Fibroblast of mammary gland (primary cell): ENCODE measurements around the gene NDUFS4.

Experiments used
- DNase-seq: peaks from one replicate; pipeline ENCODE4 v3.0.0-alpha.2; 2010; ENCODE audit warnings: low read depth
- H3K4me3 ChIP-seq: 2 replicates; pipeline ENCODE4 v1.5.1; 2011; ENCODE audit warnings: low read depth, mild to moderate bottlenecking, low read length, moderate library complexity; ENCODE audit not compliant: control insufficient read depth
- TF ChIP-seq, protein P1 (sequence below): conservative IDR thresholded peaks from 2 replicates; pipeline ENCODE4 v1.5.1; 2011; ENCODE audit warnings: low read depth, low read length, inconsistent platforms; ENCODE audit not compliant: control insufficient read depth, insufficient read depth

The NDUFS4 gene

DNA sequence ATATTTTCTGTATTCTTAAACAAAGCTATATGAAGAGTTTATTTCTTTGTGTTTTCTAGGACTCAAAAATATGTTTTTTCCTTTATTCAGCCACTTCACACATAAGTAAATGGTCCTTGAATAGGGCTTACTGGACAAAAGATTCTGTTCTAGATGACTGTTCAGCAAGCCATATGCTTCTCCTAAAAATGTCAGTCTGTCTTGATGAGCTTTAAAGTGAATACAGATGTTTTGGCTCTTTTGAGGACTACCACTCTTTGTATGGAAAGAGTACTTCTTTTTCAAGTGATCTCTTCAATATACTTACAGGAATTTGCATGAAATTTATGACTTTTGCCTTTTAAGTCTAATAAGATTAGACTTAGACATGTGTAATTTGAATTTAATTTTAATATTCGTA is 8.4 kb downstream of the NDUFS4 start:
- H3K4me3 ChIP-seq: no peak overlapping the region
- TF ChIP-seq, protein P1, sequence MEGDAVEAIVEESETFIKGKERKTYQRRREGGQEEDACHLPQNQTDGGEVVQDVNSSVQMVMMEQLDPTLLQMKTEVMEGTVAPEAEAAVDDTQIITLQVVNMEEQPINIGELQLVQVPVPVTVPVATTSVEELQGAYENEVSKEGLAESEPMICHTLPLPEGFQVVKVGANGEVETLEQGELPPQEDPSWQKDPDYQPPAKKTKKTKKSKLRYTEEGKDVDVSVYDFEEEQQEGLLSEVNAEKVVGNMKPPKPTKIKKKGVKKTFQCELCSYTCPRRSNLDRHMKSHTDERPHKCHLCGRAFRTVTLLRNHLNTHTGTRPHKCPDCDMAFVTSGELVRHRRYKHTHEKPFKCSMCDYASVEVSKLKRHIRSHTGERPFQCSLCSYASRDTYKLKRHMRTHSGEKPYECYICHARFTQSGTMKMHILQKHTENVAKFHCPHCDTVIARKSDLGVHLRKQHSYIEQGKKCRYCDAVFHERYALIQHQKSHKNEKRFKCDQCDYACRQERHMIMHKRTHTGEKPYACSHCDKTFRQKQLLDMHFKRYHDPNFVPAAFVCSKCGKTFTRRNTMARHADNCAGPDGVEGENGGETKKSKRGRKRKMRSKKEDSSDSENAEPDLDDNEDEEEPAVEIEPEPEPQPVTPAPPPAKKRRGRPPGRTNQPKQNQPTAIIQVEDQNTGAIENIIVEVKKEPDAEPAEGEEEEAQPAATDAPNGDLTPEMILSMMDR: no peak
- DNase-seq: peak; percentile 70

DNA sequence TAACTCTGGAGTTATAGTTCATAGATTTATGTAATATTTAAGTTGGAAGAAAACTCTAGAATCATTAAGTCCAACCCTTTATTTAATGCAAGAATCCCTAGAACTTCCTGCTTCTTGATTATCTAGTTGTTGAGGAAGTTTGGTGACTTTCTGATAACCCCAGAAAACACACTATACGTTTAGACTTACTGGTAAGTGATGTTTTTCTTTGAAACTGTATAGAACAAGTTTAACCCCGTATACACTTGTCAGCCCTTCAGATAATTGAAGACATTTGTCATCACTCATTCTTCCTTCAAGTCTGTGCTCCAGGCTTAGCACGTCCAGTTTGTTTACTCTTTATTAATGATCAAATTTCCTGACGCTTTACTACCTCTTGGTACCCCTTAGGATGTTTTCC is 9.0 kb downstream of the NDUFS4 start:
- no peak overlapping the region for H3K4me3 ChIP-seq
- no peak for DNase-seq
- TF ChIP-seq, protein P1: no peak

DNA sequence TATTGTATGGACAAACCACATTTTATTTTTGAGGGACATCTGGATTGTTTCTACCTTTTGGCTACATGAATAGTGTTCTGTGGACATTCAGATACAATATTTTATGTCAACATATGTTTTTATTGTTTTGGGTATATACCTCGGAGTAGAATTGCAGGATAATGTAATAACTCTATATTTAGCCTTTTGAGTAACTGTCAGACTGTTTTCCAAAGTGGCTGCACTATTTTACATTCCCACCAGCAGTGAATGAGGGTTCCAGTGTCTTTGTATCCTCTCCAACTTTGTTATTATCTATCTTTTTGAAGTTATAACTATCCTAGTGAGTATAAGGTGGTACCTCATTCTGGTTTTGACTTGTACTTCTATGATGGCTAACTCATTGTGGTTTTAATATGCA is 11.0 kb downstream of the NDUFS4 start:
- TF ChIP-seq, protein P1: no peak
- H3K4me3 ChIP-seq: no peak overlapping the region
- DNase-seq: no peak

DNA sequence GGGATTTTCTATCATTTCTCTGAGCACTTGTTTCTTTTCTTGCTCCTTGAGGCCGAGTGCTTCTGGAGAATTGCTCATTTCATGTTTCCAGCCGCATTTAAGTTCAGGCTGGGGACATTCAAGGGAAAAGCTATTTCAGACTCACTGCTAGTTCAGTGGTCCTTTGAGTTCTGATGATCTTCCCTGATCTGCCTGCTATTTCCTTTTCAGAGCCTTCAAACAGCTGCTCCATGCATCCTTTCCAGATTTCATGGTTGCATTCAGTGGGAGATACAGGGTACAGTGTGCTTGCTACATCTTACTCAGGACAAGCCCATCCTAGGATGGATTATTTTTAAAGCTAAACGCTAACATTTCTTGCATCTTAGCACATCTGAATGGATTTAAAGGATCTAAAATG is 14.7 kb downstream of the NDUFS4 start:
- no peak for DNase-seq
- H3K4me3 ChIP-seq: no peak overlapping the region
- TF ChIP-seq, protein P1: no peak

DNA sequence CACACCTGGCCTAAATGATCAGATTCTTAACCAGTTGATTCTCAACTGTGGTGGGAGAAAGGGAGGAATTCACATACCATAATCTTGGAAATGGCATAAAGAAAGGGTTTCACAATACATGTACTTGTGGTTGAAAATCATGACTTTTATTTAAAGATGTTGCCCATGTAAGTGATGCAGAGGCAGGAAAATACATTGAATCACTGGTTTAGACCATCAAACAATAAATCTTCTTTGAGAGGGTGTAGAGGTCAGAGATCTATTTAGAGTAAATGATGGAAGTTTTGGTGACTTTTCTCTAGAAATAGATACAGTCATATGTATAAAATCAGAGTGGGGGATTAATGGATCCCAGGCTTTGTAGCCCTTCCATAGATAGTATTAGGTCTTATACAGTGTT is 15.4 kb downstream of the NDUFS4 start:
- no peak overlapping the region for H3K4me3 ChIP-seq
- TF ChIP-seq, protein P1: no peak
- peak; percentile 45 for DNase-seq

DNA sequence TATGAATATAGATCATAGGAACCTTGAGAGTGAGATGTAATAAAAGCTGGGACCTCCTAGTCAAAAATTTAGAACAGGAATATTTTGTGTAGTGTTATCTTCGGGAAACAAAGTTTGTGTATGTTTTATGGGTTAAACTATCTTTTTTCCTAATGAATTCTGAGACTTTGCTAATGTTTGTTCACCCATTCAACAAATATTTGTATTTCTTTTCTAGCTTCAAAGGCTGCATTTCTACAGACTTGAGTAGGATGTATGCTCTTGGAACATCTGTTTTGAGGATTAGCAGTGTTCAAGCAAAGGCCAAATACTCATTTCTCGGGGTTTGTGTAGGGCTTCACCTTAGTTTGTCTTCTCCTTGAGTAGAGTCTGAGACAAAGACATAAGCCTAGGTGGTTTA is 16.2 kb downstream of the NDUFS4 start:
- TF ChIP-seq, protein P1: no peak
- no peak overlapping the region for H3K4me3 ChIP-seq
- no peak for DNase-seq

DNA sequence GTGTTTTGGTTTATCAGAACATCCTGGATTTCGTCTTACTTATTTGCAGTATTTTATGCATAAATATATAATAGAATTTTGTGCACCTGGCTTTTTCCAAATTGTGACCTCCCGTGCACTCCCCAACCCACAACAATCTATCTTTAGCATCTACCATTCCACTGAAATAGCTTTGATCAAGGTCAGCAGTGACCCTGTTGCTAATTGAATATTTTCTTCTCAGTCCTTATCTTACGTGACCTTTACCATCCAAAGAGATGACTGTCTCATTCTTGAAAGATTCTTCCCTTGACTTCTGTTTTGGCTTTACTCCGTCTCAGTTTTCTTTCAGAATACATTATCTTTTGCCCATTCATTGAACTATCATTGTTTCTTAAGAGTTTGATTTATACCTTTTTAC is 18.4 kb downstream of the NDUFS4 start:
- no peak overlapping the region for H3K4me3 ChIP-seq
- DNase-seq: no peak
- TF ChIP-seq, protein P1: no peak
